ENCODE measurements around the gene CD44. TPM values are rescaled to one million over a fixed set of nuclear protein-coding genes. Genes with fewer than 3 reads are reported as not detected.
A peak's percentile ranks its signal among the peaks of the same experiment; 100 is the strongest.

CD44 gene
- total RNA-seq, 1 donor from 2014 or later, result 356 TPM

GRCh38 chr11:35260342-35260985, 121.5 kb downstream of the CD44 start:
- DNase-seq (ENCODE audit: low spot score), result no peak

- DNase-seq (ENCODE audit: low spot score), result no peak
Observed at GRCh38 chr11:35261197-35261596, 122.2 kb downstream of the CD44 start.

- no peak for DNase-seq (ENCODE audit: low spot score)
Observed at GRCh38 chr11:35262056-35262455, 123.1 kb downstream of the CD44 start.

- no peak for DNase-seq (ENCODE audit: low spot score)
Observed at GRCh38 chr11:35262735-35263134, 123.8 kb downstream of the CD44 start.

- DNase-seq (ENCODE audit: low spot score), result no peak
Observed at GRCh38 chr11:35265755-35266454, 126.9 kb downstream of the CD44 start.

GRCh38 chr11:35267504-35267903, 128.5 kb downstream of the CD44 start:
- no peak for DNase-seq (ENCODE audit: low spot score)

- no peak for DNase-seq (ENCODE audit: low spot score)
Observed at GRCh38 chr11:35270342-35270741, 131.4 kb downstream of the CD44 start.

GRCh38 chr11:35271031-35271430, 132.1 kb downstream of the CD44 start:
- DNase-seq (ENCODE audit: low spot score), result no peak

- DNase-seq (ENCODE audit: low spot score), result no peak
Observed at GRCh38 chr11:35272391-35272902, 133.5 kb downstream of the CD44 start.

- DNase-seq (ENCODE audit: low spot score), result peak; percentile 65
Observed at GRCh38 chr11:35274909-35275785, 136.2 kb downstream of the CD44 start.

GRCh38 chr11:35275786-35276170, 136.8 kb downstream of the CD44 start:
- no peak for DNase-seq (ENCODE audit: low spot score)

GRCh38 chr11:35276396-35277145, 137.6 kb downstream of the CD44 start:
- DNase-seq (ENCODE audit: low spot score), result peak; percentile 49

- DNase-seq (ENCODE audit: low spot score), result no peak
Observed at GRCh38 chr11:35277827-35278226, 138.9 kb downstream of the CD44 start.

- DNase-seq (ENCODE audit: low spot score), result no peak
Observed at GRCh38 chr11:35280727-35281126, 141.8 kb downstream of the CD44 start.

GRCh38 chr11:35281169-35281688, 142.3 kb downstream of the CD44 start:
- DNase-seq (ENCODE audit: low spot score), result no peak

Other genes starting within 250 kb of the CD44 start
- 48.8 TPM for gene APIP, start 222.8 kb upstream of the CD44 start, total RNA-seq
- gene PDHX, start 222.6 kb upstream of the CD44 start, total RNA-seq, result 40.4 TPM

Data from mucosa of gallbladder (tissue), 1 donor.